Parathyroid adenoma (tissue), 2 donors: ENCODE results near the gene CDH4.
A peak's percentile ranks its signal among the peaks of the same experiment; 100 is the strongest.

Source experiments
- H2AFZ ChIP-seq: fragments of 300-600 bp; sonication (generic); one replicate; pipeline ENCODE4 v1.7.0; 2017; ENCODE audit warnings: antibody characterized with exemption, mild to moderate bottlenecking
- H3K27ac ChIP-seq: fragments of 300-600 bp; sonication (generic); one replicate; pipeline ENCODE4 v1.7.0; 2017
- H3K27me3 ChIP-seq: fragments of 300-600 bp; sonication (generic); one replicate; pipeline ENCODE4 v1.7.0; 2017; ENCODE audit warnings: low read length; ENCODE audit not compliant: control insufficient read depth, insufficient read depth
- H3K36me3 ChIP-seq: fragments of 300-600 bp; sonication (generic); one replicate; pipeline ENCODE4 v1.7.0; 2017; ENCODE audit warnings: low read length; ENCODE audit not compliant: control insufficient read depth, insufficient read depth
- H3K4me1 ChIP-seq: fragments of 300-600 bp; sonication (generic); one replicate; pipeline ENCODE4 v1.7.0; 2017; ENCODE audit warnings: control low read depth
- H3K4me2 ChIP-seq: fragments of 300-600 bp; sonication (generic); one replicate; pipeline ENCODE4 v1.7.0; 2017; ENCODE audit warnings: low read length
- H3K4me3 ChIP-seq: fragments of 300-600 bp; sonication (generic); one replicate; pipeline ENCODE4 v1.7.0; 2017; ENCODE audit warnings: low read depth, low read length
- H3K79me2 ChIP-seq: fragments of 300-600 bp; sonication (generic); one replicate; pipeline ENCODE4 v1.7.0; 2017; ENCODE audit warnings: control low read depth
- H3K9ac ChIP-seq: fragments of 300-600 bp; sonication (generic); one replicate; pipeline ENCODE4 v1.7.0; 2017; ENCODE audit warnings: mild to moderate bottlenecking
- H3K9me3 ChIP-seq: fragments of 300-600 bp; sonication (generic); one replicate; pipeline ENCODE4 v1.7.0; 2017; ENCODE audit warnings: low read length; ENCODE audit not compliant: control insufficient read depth
- CTCF ChIP-seq: fragments of 300-600 bp; sonication (generic); IDR thresholded peaks from one replicate; pipeline ENCODE4 v1.7.0; 2017; ENCODE audit warnings: antibody characterized with exemption, mild to moderate bottlenecking
- donor health status: primary hyperparathyroidism.

Gene CDH4

GRCh38 chr20:61891916-61892649, 640.0 kb downstream of the CDH4 start:
- Histone ChIP-seq H3K27ac (no peak overlapping the region), H3K9me3 (no peaks in the 10 kb centered on the region), H3K27me3 (no peaks in the 10 kb centered on the region), H3K4me1 (no peaks in the 10 kb centered on the region), H3K9ac (no peak overlapping the region), H3K4me3 (no peak overlapping the region), H3K36me3 (no peaks in the 10 kb centered on the region), H3K79me2 (no peaks in the 10 kb centered on the region), H2AFZ (no peak overlapping the region), H3K4me2 (no peak overlapping the region)
- TF ChIP-seq CTCF: no peak

GRCh38 chr20:61895016-61895415, 643.0 kb downstream of the CDH4 start:
- no peak overlapping the region for H3K9ac ChIP-seq
- H3K27ac ChIP-seq: no peak overlapping the region
- H3K4me2 ChIP-seq: no peak overlapping the region
- H3K4me3 ChIP-seq: no peak overlapping the region
- H3K79me2 ChIP-seq: no peaks in the 10 kb centered on the region
- no peaks in the 10 kb centered on the region for H3K4me1 ChIP-seq
- no peaks in the 10 kb centered on the region for H3K27me3 ChIP-seq
- no peaks in the 10 kb centered on the region for H3K9me3 ChIP-seq
- H2AFZ ChIP-seq: no peak overlapping the region
- no peak for TF ChIP-seq CTCF
- H3K36me3 ChIP-seq: no peaks in the 10 kb centered on the region

GRCh38 chr20:61895686-61896057, 643.6 kb downstream of the CDH4 start:
- H3K4me3 ChIP-seq: no peak overlapping the region

DNA sequence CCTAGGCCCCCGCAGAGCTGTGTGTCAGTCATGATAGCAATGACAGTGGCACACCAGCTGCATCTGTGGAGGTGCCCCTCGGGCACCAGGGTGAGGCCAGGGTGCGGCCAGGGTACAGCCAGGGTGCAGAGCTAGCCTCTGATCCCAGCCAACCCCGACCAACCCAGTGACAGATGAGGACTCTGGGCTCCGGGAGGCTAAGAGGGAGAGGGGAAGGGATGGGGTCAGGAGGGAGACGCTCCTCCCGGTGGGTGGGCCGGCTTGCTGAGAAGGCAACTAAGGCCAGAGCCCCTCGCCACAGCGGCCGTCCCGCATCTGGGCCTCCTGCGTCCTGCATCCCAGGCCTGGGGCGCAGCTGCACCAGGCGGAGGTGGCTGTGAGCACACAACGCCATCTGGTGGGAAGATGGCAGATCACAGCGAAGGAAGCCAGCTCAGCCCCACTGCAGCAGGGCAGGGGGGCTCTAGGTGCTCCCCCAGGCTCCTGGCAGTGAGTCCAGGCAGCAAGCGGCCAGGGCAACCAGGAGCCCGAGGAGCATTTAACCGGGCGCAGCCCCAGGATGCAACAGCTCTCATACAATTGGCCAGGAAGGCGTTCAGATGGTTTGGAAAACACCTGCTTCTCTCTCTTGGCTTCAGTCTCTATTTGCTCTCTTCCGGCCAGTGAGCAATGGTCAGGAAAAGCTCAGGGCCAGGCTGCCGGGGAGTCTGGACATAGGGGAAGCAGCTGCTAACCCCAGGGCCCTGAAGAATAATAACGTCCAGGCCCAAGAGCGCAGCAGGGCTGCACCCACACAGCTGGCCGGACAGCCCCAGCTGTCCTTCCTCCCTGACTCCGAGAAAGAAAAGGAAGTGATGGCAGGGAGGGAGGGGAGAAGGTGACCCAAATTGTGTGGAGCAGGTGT, 644.2 kb downstream of the CDH4 start:
- Histone ChIP-seq H3K27ac (no peak overlapping the region), H3K36me3 (no peaks in the 10 kb centered on the region), H3K4me1 (no peaks in the 10 kb centered on the region), H3K79me2 (no peaks in the 10 kb centered on the region), H3K9me3 (no peaks in the 10 kb centered on the region), H2AFZ (no peak overlapping the region), H3K4me2 (no peak overlapping the region), H3K27me3 (no peaks in the 10 kb centered on the region), H3K9ac (no peak overlapping the region), H3K4me3 (no peak overlapping the region)
- peak; percentile 36 for TF ChIP-seq CTCF

More at GRCh38 chr20:61895686-61896057, 643.6 kb downstream of the CDH4 start:
- no peaks in the 10 kb centered on the region for H3K27me3 ChIP-seq
- H3K36me3 ChIP-seq: no peaks in the 10 kb centered on the region
- no peak overlapping the region for H3K27ac ChIP-seq
- H3K4me1 ChIP-seq: no peaks in the 10 kb centered on the region
- no peaks in the 10 kb centered on the region for H3K79me2 ChIP-seq
- H3K9me3 ChIP-seq: no peaks in the 10 kb centered on the region
- no peak overlapping the region for H3K9ac ChIP-seq
- no peak overlapping the region for H2AFZ ChIP-seq
- no peak overlapping the region for H3K4me2 ChIP-seq
- no peak for TF ChIP-seq CTCF
